ENCODE results near the gene IPO5.
"Not testable (repeated sequence)": the region's sequence is repeated elsewhere in the genome, so short reads cannot be mapped to it uniquely, and the experiment has no call there.

IPO5 gene

DNA sequence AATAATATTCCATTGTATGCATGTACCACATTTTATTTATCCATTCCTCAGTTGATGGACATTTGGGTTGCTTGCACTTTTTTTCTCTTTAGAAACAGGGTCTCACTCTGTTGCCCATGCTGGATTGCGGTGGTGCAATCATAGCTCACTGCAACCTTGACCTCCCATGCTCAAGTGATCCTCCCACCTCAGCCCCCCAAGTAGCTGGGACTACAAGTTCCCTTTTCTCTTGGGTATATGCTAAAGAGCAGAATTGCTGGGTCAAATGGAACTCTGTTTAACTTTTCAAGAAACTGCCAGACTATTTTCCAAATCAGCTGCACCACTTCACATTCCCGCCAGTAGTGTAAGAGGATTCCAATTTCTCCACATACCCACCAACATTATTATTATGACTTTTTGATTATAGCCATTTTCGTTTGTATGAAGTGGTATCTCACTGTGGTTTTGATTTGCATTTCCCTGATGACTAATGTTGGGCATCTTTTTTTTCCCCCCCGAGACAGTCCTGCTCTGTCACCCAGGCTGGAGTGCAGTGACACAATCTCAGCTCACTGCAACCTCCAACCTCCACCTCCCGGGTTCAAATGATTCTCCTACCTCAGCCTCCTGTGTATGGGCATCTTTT lies 7.6 kb upstream of the IPO5 start:
- H3K4me3 ChIP-seq (ENCODE audit: low read depth, low read length), result no peak overlapping the region
- DNase-seq (ENCODE audit: low read depth, low spot score), result peak; percentile 14
- TF ChIP-seq CTCF (IDR thresholded peaks at IDR 0.05; ENCODE audit: low read depth, low read length), result no peak
- in situ Hi-C loops (cut with HindIII; ENCODE audit: low sequenced_read_pairs), result no loop called here

DNA sequence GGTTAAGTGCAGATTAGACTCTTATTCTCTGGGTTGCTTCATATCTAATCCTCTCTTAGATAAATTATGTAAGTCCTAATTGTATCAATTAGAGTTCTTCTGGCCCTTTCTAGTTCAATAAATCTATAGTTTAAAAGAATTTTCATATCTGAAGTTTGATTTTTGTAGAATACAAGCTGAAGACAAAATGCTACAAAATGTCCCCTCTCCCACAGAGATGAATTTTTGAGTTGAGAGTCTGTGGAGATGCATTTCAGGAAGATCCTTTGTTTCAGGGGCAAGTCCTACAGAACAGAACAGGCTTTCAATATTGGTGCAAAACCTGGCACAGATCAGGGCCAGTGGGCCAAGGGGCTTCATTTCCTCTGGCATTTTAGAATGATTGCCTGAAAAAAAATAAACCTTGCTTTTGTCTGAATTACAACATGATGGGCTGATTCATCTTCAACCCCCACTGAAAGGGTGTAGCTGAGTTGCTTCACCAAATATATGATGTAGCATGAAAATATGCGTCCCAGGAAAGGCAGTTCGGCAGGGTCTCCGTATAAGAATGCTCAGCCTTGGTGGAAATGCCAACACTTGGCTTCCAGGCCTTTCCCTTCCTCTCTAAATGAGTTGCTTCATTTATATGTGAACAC lies 6.4 kb upstream of the IPO5 start:
- H3K4me3 ChIP-seq (ENCODE audit: low read depth, low read length), result no peak overlapping the region
- no peak for TF ChIP-seq CTCF (IDR thresholded peaks at IDR 0.05; ENCODE audit: low read depth, low read length)
- in situ Hi-C loops (cut with HindIII; ENCODE audit: low sequenced_read_pairs), result no loop called here
- DNase-seq (ENCODE audit: low read depth, low spot score), result peak; percentile 88

DNA sequence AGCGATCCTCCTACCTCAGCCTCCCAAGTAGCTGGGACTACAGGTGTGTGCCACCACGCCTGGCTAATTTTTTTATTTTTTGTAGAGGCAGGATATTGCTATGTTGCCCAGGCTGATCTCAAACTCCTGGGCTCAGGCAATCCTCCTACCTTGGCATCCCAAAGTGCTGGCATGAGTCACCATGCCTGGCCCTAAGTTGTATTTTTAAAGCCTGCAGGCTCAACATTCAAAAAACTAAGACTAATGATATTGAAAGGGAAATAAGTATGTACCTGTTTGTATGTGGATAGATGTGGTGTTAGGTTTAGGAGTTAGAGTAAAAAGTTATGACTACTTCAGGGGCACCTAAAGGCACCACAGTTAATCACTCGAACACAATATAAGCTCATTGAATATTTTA lies 5.4 kb upstream of the IPO5 start:
- DNase-seq (ENCODE audit: low read depth, low spot score), result no peak
- TF ChIP-seq CTCF (IDR thresholded peaks at IDR 0.05; ENCODE audit: low read depth, low read length), result no peak
- in situ Hi-C loops (cut with HindIII; ENCODE audit: low sequenced_read_pairs), result no loop called here
- no peak overlapping the region for H3K4me3 ChIP-seq (ENCODE audit: low read depth, low read length)

DNA sequence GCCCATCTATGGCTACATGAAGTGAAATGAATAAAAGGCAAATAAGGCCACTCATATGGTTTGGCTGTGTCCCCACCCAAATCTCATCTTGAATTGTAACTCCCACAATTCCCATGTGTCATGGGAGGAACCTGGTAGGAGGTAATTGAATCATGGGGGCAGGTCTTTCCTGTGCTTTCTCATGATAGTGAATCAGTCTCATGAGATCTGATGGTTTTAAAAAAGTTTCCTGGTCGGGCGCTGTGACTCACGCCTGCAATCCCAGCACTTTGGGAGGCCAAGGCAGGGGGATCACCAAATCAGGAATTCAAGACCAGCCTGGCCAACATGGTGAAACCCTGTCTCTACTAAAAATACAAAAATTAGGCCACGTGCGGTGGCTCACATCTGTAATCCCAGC lies 4.2 kb upstream of the IPO5 start:
- in situ Hi-C loops (cut with HindIII; ENCODE audit: low sequenced_read_pairs); DNase-seq (ENCODE audit: low read depth, low spot score); H3K4me3 ChIP-seq (ENCODE audit: low read depth, low read length): not testable (repeated sequence)

DNA sequence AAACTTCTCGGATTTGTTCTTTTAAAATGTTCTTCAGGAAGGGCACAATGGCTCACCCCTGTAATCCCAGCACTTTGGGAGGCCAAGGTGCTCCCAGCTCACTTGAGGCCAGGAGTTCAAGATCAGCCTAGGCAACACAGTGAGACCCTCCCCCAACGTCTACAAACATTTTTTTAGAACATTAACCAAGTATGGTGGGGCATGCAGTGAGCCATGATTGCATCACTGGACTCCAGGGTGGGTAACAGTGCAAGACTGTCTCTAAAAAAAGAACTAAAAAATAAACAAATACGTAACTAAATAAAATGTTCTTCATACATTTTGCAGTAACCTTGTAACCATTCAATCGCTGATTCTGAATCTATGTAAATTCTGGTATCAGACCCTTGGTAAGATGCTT lies 2.1 kb upstream of the IPO5 start:
- in situ Hi-C loops (cut with HindIII; ENCODE audit: low sequenced_read_pairs), result no loop called here
- no peak overlapping the region for H3K4me3 ChIP-seq (ENCODE audit: low read depth, low read length)
- DNase-seq (ENCODE audit: low read depth, low spot score), result no peak
- no peak for TF ChIP-seq CTCF (IDR thresholded peaks at IDR 0.05; ENCODE audit: low read depth, low read length)

DNA sequence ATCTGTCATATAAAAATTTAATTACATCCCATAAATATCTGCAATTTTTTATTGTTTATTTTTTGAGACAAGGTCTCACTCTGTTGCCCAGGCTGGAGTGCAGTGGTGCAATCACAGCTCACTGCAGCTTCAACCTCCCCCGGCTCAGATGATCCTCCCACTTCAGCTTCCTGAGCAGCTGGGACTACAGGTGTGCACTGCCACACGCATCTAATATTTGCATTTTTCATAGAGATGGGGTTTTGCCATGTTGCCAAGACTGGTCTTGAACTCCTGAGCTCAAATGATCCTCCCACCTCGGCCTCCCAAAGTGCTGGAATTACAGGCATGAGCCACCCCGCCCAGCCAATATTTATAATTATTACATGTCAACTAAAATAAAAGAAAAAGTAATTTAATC lies 644 bp upstream of the IPO5 start:
- H3K4me3 ChIP-seq (ENCODE audit: low read depth, low read length); DNase-seq (ENCODE audit: low read depth, low spot score); in situ Hi-C loops (cut with HindIII; ENCODE audit: low sequenced_read_pairs): not testable (repeated sequence)

GRCh38 chr13:97961340-97961739 lies 7.9 kb downstream of the IPO5 start:
- TF ChIP-seq CTCF (IDR thresholded peaks at IDR 0.05; ENCODE audit: low read depth, low read length), result no peak
- in situ Hi-C loops (cut with HindIII; ENCODE audit: low sequenced_read_pairs), result no loop called here
- DNase-seq (ENCODE audit: low read depth, low spot score), result no peak
- H3K4me3 ChIP-seq (ENCODE audit: low read depth, low read length), result no peak overlapping the region
